ENCODE data around the gene CLP1. TPM values are rescaled to one million over a fixed set of nuclear protein-coding genes. Genes with fewer than 3 reads are reported as not detected.

Gene CLP1
- total and polyA plus RNA-seq, 12 donors: 5.5 to 21.1 (median 11.5) TPM

DNA sequence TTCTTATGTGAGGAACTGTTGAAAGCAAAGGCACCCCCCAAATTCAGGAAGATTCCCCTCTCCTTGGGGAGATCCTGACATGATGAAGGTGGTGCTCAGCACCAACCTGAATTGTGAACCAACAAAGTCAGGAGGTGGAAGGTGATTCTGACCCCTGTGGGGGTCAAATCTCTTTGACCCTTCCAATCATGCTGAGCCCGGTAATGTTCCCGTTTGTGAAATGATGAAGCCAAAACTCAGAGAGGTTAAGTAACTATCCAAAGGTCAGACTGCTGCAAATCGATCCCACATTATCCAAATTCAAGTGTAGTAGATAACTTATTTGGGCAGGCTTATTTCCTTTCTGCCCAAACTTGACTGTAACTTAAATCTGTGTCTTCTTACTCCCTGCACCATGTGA, 41.0 kb upstream of the CLP1 start:
- peaks cover 0 to 23% of the 10 kb centered on the region in 2 donors for H3K36me3 ChIP-seq (replicated peaks in 1 of 2)
- 57 to 79% (median 70%) methylated on average over 3 of the region's 3 CpGs for WGBS, 4 donors
- intact Hi-C loops (cut with DNase I): no loop called here
- H3K27me3 ChIP-seq: no peaks in the 10 kb centered on the region
- H3K27ac ChIP-seq: no peak overlapping the region
- no peaks in the 10 kb centered on the region for H3K4me1 ChIP-seq (replicated peaks in 1 of 2)
- TF ChIP-seq POLR2A (IDR thresholded peaks at IDR 0.05): no peak
- TF ChIP-seq, protein P1, sequence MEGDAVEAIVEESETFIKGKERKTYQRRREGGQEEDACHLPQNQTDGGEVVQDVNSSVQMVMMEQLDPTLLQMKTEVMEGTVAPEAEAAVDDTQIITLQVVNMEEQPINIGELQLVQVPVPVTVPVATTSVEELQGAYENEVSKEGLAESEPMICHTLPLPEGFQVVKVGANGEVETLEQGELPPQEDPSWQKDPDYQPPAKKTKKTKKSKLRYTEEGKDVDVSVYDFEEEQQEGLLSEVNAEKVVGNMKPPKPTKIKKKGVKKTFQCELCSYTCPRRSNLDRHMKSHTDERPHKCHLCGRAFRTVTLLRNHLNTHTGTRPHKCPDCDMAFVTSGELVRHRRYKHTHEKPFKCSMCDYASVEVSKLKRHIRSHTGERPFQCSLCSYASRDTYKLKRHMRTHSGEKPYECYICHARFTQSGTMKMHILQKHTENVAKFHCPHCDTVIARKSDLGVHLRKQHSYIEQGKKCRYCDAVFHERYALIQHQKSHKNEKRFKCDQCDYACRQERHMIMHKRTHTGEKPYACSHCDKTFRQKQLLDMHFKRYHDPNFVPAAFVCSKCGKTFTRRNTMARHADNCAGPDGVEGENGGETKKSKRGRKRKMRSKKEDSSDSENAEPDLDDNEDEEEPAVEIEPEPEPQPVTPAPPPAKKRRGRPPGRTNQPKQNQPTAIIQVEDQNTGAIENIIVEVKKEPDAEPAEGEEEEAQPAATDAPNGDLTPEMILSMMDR (IDR thresholded peaks at IDR 0.05): no peak
- no peaks in the 10 kb centered on the region for H3K9me3 ChIP-seq (replicated peaks in 1 of 3)
- DNase-seq: no peak
- no peak overlapping the region for H3K4me3 ChIP-seq

GRCh38 chr11:57618438-57618837, 39.1 kb upstream of the CLP1 start:
- intact Hi-C loops (cut with DNase I): no loop called here
- 81 to 100% (median 83%) methylated on average over 2 of the region's 2 CpGs for WGBS, 4 donors
- Histone ChIP-seq H3K27ac (no peak overlapping the region), H3K4me3 (no peak overlapping the region), H3K27me3 (peaks cover 3% of the 10 kb centered on the region), H3K36me3 (replicated peaks in 1 of 2) (peaks cover 0 to 14% of the 10 kb centered on the region in 2 donors), H3K9me3 (replicated peaks in 1 of 3) (no peaks in the 10 kb centered on the region), H3K4me1 (replicated peaks in 1 of 2) (no peaks in the 10 kb centered on the region)
- no peak for DNase-seq
- TF ChIP-seq, protein P1 (IDR thresholded peaks at IDR 0.05): no peak
- TF ChIP-seq POLR2A (IDR thresholded peaks at IDR 0.05): no peak

DNA sequence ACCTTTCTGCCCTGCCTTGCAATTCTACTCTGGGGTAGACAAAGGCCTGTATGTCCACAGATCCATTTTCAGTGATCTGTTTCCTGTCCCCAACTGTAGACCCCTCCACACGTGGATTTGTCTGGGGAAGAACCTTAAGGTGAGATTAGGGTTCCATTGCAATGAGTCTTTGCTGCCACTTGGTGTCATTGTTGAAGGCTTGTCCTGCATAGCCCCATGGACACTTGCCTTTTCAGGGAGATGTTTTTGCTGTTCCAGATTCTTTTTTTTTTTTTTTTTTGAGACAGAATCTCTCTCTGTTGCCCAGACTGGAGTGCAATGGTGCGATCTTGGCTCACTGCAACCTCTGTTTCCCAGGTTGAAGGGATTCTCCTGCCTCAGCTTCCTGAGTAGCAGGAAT, 38.2 kb upstream of the CLP1 start:
- TF ChIP-seq, protein P1 (IDR thresholded peaks at IDR 0.05): no peak
- TF ChIP-seq POLR2A (IDR thresholded peaks at IDR 0.05): no peak
- H3K27ac ChIP-seq: no peak overlapping the region
- H3K9me3 ChIP-seq (replicated peaks in 1 of 3): no peaks in the 10 kb centered on the region
- H3K36me3 ChIP-seq (replicated peaks in 1 of 2): peaks cover 0 to 5% of the 10 kb centered on the region in 2 donors
- WGBS, 4 donors: 78 to 88% (median 83%) methylated on average over 2 of the region's 2 CpGs
- DNase-seq: no peak
- no peak overlapping the region for H3K4me3 ChIP-seq
- H3K27me3 ChIP-seq: peaks cover 3% of the 10 kb centered on the region
- no peaks in the 10 kb centered on the region for H3K4me1 ChIP-seq (replicated peaks in 1 of 2)
- intact Hi-C loops (cut with DNase I): no loop called here

- DNase-seq: no peak
- Histone ChIP-seq H3K4me1 (replicated peaks in 1 of 2) (no peaks in the 10 kb centered on the region), H3K27ac (no peak overlapping the region), H3K9me3 (replicated peaks in 1 of 3) (no peaks in the 10 kb centered on the region), H3K27me3 (peaks cover 3% of the 10 kb centered on the region), H3K4me3 (no peak overlapping the region), H3K36me3 (replicated peaks in 1 of 2) (no peaks in the 10 kb centered on the region)
- TF ChIP-seq, protein P1 (IDR thresholded peaks at IDR 0.05): no peak
- no peak for TF ChIP-seq POLR2A (IDR thresholded peaks at IDR 0.05)
- intact Hi-C loops (cut with DNase I): no loop called here
These were observed 37.1 kb upstream of the CLP1 start for GRCh38 chr11:57620467-57620866.
